ENCODE data around the gene VAPA.
"Not testable (repeated sequence)": the region's sequence is repeated elsewhere in the genome, so short reads cannot be mapped to it uniquely, and the experiment has no call there.

The VAPA gene

DNA sequence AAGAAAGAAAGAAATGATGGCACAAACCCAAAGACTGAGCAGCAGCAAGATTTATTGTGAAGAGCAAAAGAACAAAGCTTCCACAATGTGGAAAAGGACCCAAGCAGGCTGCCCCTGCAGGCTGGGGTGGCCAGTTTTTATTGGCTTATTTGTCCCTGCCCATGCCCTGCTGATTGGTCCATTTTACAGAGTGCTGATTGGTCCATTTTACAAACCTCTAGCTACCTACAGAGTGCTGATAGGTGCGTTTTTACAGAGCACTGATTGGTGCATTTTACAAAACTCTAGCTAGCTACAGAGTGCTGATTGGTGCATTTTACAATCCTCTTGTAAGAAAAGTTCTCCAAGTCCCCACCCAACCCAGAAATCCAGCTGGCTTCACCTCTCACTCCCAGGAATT lies 1.5 kb upstream of the VAPA start:
- not testable (repeated sequence) for DNase-seq (ENCODE audit: low spot score); FAIRE-seq

- DNase-seq (ENCODE audit: low spot score) (no peak), FAIRE-seq (no peak)
Observed at GRCh38 chr18:9913151-9913525, 678 bp upstream of the VAPA start.

DNA sequence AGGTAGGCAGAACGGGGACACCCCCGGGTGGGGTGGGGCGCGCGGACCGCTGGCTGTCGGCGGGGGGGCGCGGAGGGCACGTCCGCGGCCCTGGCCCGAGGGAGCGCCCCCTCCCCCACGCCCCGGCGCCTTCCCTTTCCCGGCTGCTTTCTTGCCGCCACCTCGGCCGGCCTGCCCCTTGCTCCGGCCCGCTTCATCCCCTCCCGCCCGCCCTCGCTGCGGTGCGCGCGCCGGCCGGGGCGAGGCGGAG lies 443 bp downstream of the VAPA start:
- FAIRE-seq (no peak), DNase-seq (ENCODE audit: low spot score) (peak; percentile 78)

DNA sequence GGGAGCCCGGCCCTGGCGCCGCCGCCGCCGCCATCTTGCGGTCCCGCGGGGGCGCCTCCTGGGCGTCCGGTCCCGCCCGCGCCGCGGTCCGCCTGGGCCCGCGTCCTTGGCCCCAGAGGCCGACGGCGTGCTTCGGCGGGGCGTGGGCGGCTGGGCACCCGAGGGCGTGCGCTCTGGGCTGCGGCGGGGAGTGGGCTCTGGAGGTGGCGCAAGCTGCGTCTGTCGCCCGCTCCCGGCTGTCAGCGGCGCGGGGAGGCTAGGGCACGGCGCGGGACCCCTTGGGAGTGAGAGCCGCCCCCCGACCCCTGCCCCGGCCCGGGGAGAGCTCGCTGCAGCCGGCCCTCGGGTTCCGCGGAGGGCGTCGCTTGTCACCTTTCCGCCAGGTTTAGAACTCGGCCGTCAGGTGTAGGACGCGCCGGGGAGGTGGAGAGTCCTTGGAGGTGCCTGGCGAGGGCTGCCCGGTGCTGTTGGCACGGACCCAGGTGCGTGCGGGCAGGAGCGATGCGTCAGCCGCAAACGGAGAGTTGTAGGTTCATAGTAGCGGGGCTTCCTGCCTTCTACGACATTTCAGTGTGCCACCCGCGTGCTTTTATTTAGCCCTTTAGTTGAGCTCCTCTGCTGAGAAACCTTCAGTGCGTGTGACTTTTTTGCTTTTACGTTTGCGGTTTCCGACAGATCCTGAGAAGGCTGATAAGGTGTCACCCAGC lies 921 bp downstream of the VAPA start:
- DNase-seq (ENCODE audit: low spot score) = peak; percentile 76
- no peak for FAIRE-seq

- FAIRE-seq (no peak), DNase-seq (ENCODE audit: low spot score) (no peak)
Observed at GRCh38 chr18:9915291-9916076, 1.7 kb downstream of the VAPA start.

- DNase-seq (ENCODE audit: low spot score) (no peak), FAIRE-seq (no peak)
Observed at GRCh38 chr18:9916077-9916639, 2.3 kb downstream of the VAPA start.

GRCh38 chr18:9916808-9917207 lies 3.0 kb downstream of the VAPA start:
- no peak for DNase-seq (ENCODE audit: low spot score)
- no peak for FAIRE-seq

DNA sequence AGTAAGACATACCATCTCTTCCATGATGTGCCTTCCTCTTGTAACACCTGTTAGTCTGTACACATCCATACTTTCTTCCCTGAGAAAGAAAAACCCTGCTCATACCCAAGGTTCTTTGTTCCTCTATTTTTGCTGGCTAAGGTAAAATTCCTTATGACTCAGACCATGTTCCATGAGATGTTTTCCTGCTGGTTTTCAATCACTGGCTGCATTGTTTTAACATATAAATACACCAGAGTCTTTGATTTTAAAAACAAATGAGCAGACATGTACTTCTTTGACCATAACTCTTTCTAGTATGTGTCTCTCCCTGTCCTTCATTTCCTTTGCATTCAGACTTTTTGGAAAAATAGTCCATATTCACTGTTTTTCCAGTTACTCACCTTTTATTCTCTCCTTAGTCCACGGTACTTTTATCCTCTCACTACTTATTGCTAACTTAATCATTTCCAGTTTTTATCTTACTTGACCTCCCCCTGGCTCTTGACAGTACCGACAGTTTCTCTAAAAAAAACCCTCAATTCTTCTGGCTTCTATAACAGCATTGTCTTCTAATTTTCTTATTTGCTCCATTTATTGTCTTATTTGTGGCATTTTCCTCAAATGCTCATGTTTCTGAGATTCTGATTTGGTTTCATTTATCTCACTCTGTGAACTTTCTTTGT lies 4.3 kb downstream of the VAPA start:
- DNase-seq (ENCODE audit: low spot score) = peak; percentile 61
- FAIRE-seq = no peak

GRCh38 chr18:9919564-9920232 lies 5.9 kb downstream of the VAPA start:
- DNase-seq (ENCODE audit: low spot score) (no peak), FAIRE-seq (no peak)

- DNase-seq (ENCODE audit: low spot score) = no peak
- no peak for FAIRE-seq
Observed at GRCh38 chr18:9922592-9923311, 8.9 kb downstream of the VAPA start.

- FAIRE-seq (no peak), DNase-seq (ENCODE audit: low spot score) (no peak)
Observed at GRCh38 chr18:9924371-9924943, 10.6 kb downstream of the VAPA start.

DNA sequence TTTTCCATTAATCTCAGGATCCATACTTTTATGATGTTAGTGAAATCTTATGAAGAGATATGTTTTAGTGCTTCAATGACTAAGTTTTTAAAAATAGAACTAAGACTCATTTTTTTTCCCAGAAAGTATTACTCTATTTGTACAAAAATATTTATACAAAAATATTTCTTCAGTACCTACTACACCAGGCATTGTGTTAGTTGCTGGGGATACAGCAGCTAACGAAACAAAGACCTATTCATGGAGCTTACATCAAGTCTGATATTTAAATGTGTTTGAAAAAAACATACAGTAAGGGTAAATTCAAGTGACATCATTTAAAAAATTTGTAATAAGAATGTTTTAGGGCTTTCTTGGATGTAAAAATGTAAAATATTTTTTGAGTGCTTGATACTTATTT lies 11.6 kb downstream of the VAPA start:
- DNase-seq (ENCODE audit: low spot score) = no peak
- no peak for FAIRE-seq

DNA sequence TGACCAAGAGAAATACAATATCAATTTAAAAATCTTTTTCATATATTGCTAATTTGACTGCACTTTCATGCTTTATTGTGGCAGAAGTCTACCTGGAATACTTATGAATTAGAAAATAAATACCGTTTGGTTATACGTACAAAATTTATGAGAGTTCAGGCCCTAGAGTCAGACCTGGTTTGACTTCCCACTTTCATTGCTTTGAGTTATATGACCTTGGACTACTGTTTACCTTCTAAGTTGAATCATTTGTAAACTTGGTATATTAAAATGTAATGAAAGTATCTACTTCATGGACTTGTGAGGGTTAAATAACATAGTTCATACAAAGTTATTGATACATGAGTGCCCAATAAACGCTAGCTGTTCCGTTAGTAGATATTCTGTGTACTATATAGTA lies 12.0 kb downstream of the VAPA start:
- FAIRE-seq (no peak), DNase-seq (ENCODE audit: low spot score) (no peak)

DNA sequence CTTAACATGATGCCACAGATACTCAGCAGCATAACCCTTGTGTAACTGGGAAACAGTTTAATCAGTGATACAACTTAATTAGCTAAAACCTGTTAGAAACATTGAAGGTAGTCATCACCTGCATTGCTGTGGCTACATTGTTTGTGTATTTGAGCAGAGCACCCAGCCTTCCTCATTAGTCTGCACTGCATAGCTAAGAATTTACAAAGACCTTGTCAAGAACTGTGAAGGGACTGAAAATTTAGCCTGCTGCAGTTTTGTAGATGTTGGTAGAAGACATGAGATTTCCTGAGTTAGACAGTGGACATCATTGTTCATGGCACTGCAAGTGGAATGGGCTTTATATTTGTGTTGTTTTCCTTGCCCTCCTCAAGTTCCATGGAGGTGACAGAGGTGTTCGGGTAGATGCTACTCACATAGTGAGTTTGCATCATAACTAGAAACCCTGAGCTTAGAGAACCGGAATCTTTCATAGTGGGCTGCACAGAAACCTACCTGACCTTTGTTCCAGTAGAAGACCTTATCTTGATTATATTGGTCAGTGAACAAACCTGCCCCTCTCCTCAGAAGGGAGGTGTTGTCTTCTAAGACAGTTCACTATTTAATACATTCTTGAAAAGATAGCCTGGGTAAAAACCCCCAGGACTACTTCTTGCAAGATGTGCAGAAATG lies 12.5 kb downstream of the VAPA start:
- DNase-seq (ENCODE audit: low spot score) (no peak), FAIRE-seq (no peak)

DNA sequence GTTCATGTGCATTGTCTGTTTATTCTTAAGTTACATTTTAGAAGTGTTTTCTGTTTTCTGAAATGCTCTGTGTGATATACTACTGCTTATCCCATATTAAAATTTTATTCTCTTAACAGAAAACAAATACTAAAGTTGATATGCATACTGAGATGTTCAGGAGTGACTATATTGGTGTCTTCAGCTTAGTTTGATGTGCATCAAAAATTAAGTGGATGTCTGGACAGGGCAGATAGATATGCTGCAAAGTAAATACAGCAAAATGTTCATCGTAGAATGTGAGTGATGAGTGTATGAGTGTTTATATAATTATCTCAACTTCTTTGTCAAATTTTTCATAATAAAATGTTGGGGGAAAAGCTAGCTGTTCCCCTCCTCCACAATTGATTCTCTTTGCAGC lies 13.2 kb downstream of the VAPA start:
- DNase-seq (ENCODE audit: low spot score) (no peak), FAIRE-seq (no peak)

- no peak for FAIRE-seq
- no peak for DNase-seq (ENCODE audit: low spot score)
Observed at GRCh38 chr18:9927392-9928063, 13.7 kb downstream of the VAPA start.

GRCh38 chr18:9928646-9929259 lies 14.9 kb downstream of the VAPA start:
- DNase-seq (ENCODE audit: low spot score) = no peak
- FAIRE-seq = peak; percentile 70

- DNase-seq (ENCODE audit: low spot score) = no peak
- FAIRE-seq = no peak
Observed at GRCh38 chr18:9930299-9930884, 16.6 kb downstream of the VAPA start.

- DNase-seq (ENCODE audit: low spot score) = no peak
- FAIRE-seq = no peak
Observed at GRCh38 chr18:9931146-9931545, 17.3 kb downstream of the VAPA start.

All from urothelium cell line (cell line).